A673 (cell line): Measurements from ENCODE around the gene TSKS.

Experiments used
- CTCF ChIP-seq: fragments of 300-800, 200-600 bp; sonication (generic); conservative IDR thresholded peaks from 2 replicates; pipeline ENCODE4 v1.5.1; 2017; ENCODE audit warnings: low read depth, mild to moderate bottlenecking, antibody characterized with exemption, low read length, moderate library complexity, mixed read lengths
- EZH2 ChIP-seq: fragments of 200-600 bp; sonication (generic); IDR thresholded peaks from 2 replicates; pipeline ENCODE4 v1.6.1; 2017; ENCODE audit warnings: borderline replicate concordance, low read depth, mild to moderate bottlenecking, mixed read lengths, antibody characterized with exemption, low read length; ENCODE audit not compliant: poor library complexity, severe bottlenecking

GRCh38 chr19:49793561-49793840, 30.4 kb upstream of the TSKS start:
- no peak for TF ChIP-seq CTCF
- no peak for TF ChIP-seq EZH2
